Raji (cell line): ENCODE data around the gene RRP1B.

Experiments used
- POLR2A ChIP-seq: IDR thresholded peaks from 2 replicates; pipeline ENCODE4 v1.6.1; 2011; ENCODE audit warnings: low read depth, low read length, control low read depth; ENCODE audit not compliant: insufficient read depth

The RRP1B gene

DNA sequence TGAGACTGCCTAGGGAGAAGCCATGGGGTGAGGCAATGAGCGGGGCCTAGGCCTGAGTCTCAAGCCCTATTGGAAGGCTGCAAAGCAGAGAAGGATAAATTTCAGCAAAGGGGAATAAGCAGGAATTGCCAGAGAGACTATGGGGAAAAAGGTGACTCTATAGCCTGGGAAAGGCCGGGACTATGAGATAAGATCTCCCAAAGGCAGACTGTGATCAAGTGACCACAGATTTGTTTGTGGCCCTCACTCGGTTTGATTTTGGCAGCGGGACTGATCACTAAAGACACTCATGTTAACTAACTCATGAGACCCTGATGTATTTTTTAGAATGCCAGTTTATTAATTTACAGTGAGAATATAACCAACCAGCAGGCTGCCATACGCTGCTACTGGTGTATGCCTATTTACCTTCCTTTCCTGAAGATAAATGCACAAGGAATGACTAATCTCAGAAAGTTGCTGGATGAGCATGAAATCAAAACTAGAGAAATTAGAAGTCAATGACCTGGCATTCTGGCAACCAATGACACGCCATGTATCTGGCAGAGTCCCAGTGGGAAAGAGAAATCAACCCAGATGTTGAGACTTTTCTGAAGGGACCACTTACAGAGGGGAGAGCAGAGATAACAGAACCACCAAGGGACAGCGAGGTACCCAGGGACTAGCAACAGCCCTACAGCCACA, 4.4 kb upstream of the RRP1B start:
- TF ChIP-seq POLR2A = no peak

- no peak for TF ChIP-seq POLR2A
Measured at GRCh38 chr21:43657355-43658087, 1.8 kb upstream of the RRP1B start.

DNA sequence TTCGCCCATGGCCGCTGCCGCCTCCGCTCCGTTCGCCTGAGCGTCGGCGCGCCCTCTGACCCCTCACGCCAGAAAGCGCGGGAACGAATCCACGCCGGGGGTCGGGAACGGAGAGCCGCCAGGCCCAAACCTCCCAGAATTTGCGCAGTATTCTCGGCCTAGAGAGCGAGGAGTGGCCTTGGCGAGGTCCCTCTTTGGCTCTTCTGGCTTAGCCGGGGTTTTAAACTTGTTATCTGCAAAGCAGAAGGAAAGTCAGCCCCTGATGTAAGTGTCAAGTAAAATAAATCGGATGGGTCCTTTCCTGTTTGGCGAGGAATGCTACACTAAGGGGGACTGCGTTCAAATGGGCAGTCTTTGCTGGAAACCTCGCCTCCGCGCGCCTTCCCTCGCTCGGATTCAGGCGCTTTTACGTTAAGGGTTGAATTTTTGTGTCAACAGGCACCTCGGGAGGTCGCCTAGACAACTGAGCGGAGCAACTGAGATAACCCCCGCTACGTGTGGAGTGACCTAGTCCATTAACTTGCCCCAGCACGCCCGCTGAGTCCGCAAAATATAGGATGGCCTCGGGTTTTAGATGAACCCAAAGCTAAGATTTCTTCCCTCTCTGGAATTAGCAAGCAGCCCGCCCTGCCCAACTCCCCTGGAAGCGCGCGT, 1.1 kb upstream of the RRP1B start:
- no peak for TF ChIP-seq POLR2A

GRCh38 chr21:43658769-43659135, 608 bp upstream of the RRP1B start:
- TF ChIP-seq POLR2A = no peak

- no peak for TF ChIP-seq POLR2A
Measured at GRCh38 chr21:43662286-43662685, 2.9 kb downstream of the RRP1B start.

DNA sequence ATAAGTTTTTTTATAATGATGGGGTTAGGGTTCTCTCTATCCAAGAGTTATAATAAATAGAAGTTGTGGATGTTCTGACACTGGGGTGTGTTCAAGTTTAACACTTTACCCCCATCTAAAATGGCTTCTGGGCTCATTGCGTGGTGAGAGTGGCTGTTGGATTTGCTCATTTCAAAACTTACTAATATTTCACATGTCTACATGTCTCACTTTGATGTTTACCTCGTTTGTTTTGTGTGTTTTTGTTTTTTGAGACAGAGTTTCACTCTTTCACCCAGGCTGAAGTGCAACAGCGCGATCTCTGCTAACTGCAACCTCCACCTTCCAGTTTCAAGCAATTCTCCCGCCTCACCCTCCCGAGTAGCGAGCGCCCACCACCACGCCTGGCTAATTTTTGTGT, 3.7 kb downstream of the RRP1B start:
- no peak for TF ChIP-seq POLR2A

GRCh38 chr21:43664358-43664757, 5.0 kb downstream of the RRP1B start:
- no peak for TF ChIP-seq POLR2A

DNA sequence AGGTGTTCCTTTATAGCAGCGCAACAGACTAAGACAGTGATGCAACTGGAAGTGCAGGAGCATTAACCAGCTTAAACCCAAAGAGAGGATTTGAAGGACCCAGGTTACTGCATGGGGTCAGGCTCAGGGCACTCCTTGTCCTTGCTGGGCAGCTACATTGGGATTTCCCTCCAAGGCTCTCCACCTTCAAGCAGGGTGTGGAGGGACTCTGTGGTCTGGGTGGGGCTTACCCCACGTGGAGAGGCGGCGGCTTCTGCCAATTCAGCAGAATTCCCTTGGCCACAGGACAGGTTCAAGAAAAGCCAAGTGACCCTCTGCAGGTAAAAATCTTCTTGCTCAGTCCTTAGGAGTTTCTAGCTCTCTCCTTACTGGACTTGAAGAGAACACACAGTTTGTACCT, 6.5 kb downstream of the RRP1B start:
- TF ChIP-seq POLR2A = no peak

- no peak for TF ChIP-seq POLR2A
Measured at GRCh38 chr21:43667191-43667904, 8.0 kb downstream of the RRP1B start.

- no peak for TF ChIP-seq POLR2A
Measured at GRCh38 chr21:43669828-43670605, 10.7 kb downstream of the RRP1B start.

GRCh38 chr21:43675871-43676270, 16.5 kb downstream of the RRP1B start:
- TF ChIP-seq POLR2A = no peak

DNA sequence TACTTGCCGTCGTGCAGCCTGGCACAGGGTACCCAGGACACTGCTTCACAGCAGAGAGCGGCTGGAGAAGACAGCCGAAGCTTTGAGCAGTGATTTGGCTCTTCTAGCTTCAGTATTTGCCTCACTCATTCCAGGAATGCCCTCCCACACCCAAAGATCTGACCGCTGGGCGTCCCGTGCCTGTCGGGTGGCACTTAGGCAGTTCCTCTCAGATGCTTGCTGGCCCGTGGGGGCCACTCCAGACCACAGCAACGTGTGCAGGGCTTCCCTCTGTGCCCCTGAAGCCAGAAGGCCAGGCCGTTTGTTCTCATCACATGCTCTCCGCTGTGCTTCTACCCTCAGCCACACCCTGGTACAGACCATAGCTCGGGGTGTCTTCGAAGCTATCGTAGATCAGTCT, 17.0 kb downstream of the RRP1B start:
- no peak for TF ChIP-seq POLR2A

DNA sequence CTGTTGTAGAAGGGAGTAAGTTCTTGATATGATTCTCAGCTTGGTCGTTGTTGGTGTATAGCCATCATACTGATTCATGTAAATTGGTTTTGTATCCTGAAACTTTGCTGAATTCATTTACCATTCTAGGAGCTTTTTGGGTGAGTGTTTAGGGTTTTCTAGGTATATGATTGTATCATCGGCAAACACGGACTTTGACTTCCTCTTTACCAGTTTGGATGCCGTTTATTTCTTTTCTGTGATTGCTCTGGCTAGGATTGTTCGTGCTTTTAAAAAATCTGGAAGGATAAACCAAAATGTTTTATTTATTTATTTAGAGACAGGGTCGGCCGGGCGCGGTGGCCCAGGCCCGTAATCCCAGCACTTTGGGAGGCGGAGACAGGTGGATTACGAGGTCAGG, 20.6 kb downstream of the RRP1B start:
- TF ChIP-seq POLR2A = no peak

GRCh38 chr21:43681650-43682049, 22.3 kb downstream of the RRP1B start:
- no peak for TF ChIP-seq POLR2A

DNA sequence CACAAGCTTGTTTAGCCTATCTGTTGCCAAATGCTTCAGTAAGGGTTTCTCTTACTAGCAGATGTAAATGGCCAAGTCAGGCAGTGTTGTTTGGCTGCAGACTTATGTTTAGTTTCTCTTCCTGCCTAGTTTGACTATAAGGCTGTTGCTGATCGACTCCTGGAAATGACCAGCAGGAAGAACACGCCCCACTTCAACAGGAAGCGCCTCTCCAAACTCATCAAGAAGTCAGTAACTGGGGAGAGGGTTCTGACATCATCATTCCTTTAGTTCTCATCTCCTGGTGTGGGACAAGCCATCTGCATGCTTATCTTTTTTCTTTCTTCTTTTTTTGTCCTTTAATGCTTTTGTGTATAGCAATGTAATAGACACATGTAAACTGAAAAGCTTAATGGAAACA, 25.1 kb downstream of the RRP1B start:
- no peak for TF ChIP-seq POLR2A
